OCI-LY7 (cell line): ENCODE measurements around the gene CACNA1D.

ENCODE experiments used
- CTCF ChIP-seq: fragments of 200-600 bp; sonication (generic); conservative IDR thresholded peaks from 2 replicates; pipeline ENCODE4 v1.5.1; 2014; ENCODE audit warnings: mild to moderate bottlenecking, antibody characterized with exemption, low read length, moderate library complexity, mixed read lengths
- EZH2phosphoT487 ChIP-seq: fragments of 200-600 bp; sonication (generic); IDR thresholded peaks from 2 replicates; pipeline ENCODE4 v1.6.1; 2018; ENCODE audit warnings: low read depth, borderline replicate concordance, mild to moderate bottlenecking, mixed run types, antibody characterized with exemption, low read length, moderate library complexity, mixed read lengths

- TF ChIP-seq CTCF = no peak
- no peak for TF ChIP-seq EZH2phosphoT487
These were observed 219.2 kb downstream of the CACNA1D start for GRCh38 chr3:53713626-53714025.
